K562 (cell line): ENCODE results near the gene CRYBG3. TPM values are rescaled to one million over a fixed set of nuclear protein-coding genes. Genes with fewer than 3 reads are reported as not detected.

Experiments used
- CBX3 ChIP-seq, 2 experiments: IDR thresholded peaks; 1 replicate in 1 of 2; 2 replicates in 1 of 2; pipeline ENCODE4 v1.6.1; 2012; ENCODE audit warnings: inconsistent platforms in 2 of 2, low read length in 2 of 2, borderline replicate concordance in 1 of 2, control low read depth in 1 of 2
- CLOCK ChIP-seq: fragments of 250-450 bp; sonication (Bioruptor Pico); IDR thresholded peaks from 2 replicates; pipeline ENCODE4 v1.4.0; 2020; ENCODE audit warnings: mild to moderate bottlenecking, moderate library complexity, borderline replicate concordance
- CREB3 ChIP-seq: fragments of 450-650 bp; conservative IDR thresholded peaks from 2 replicates; pipeline ENCODE4 v1.6.1; 2016; ENCODE audit warnings: missing genetic modification characterization, low read depth, mild to moderate bottlenecking, missing compliant biosample characterization, moderate library complexity
- ELF1 ChIP-seq: fragments of 200-800 bp; sonication (Bioruptor generic); IDR thresholded peaks from 2 replicates; pipeline ENCODE4 v1.6.1; 2016; ENCODE audit warnings: missing genetic modification characterization, missing compliant biosample characterization
- GATA2 ChIP-seq: sonication (generic); formaldehyde crosslinking; IDR thresholded peaks from 2 replicates; pipeline ENCODE4 v1.4.0; 2020; ENCODE audit warnings: mild to moderate bottlenecking, missing genetic modification reagents
- GTF2F1 ChIP-seq: IDR thresholded peaks from 2 replicates; pipeline ENCODE4 v1.6.1; 2011; ENCODE audit warnings: low read depth, low read length, improper control_type of control experiment
- IRF2 ChIP-seq: sonication (generic); formaldehyde crosslinking; IDR thresholded peaks from 2 replicates; pipeline ENCODE4 v1.8.1; 2022; ENCODE audit warnings: mild to moderate bottlenecking, missing genetic modification reagents
- MEIS2 ChIP-seq: fragments of 450-650 bp; IDR thresholded peaks from 2 replicates; pipeline ENCODE4 v1.6.1; 2014; ENCODE audit warnings: mild to moderate bottlenecking; ENCODE audit not compliant: partially characterized antibody
- NCOA4 ChIP-seq: fragments of 450-650 bp; IDR thresholded peaks from 2 replicates; pipeline ENCODE4 v1.6.1; 2018; ENCODE audit warnings: mild to moderate bottlenecking; ENCODE audit not compliant: partially characterized antibody
- TAL1 ChIP-seq: fragments of 450-650 bp; IDR thresholded peaks from 2 replicates; pipeline ENCODE4 v1.6.1; 2016; ENCODE audit warnings: mild to moderate bottlenecking
- TBL1XR1 ChIP-seq, 2 experiments: IDR thresholded peaks; 2 replicates each; pipeline ENCODE4 v1.6.1; 2012; ENCODE audit warnings: improper control_type of control experiment in 2 of 2, low read length in 2 of 2, mild to moderate bottlenecking in 1 of 2
- TCF7L2 ChIP-seq: fragments of 150-350 bp; IDR thresholded peaks from 2 replicates; pipeline ENCODE4 v1.6.1; 2016; ENCODE audit warnings: low read depth, mild to moderate bottlenecking, low read length, moderate library complexity
- THRAP3 ChIP-seq: fragments of 450-650 bp; IDR thresholded peaks from 2 replicates; pipeline ENCODE4 v1.6.1; 2016; ENCODE audit warnings: mild to moderate bottlenecking, inconsistent platforms, borderline replicate concordance
- XRCC4 ChIP-seq: IDR thresholded peaks from one replicate; pipeline ENCODE4 v1.6.1; 2011; ENCODE audit not compliant: insufficient read depth, insufficient read length; ENCODE audit errors: extremely low read depth
- ZNF398 ChIP-seq: fragments of 250-450 bp; sonication (Bioruptor Pico); IDR thresholded peaks from 2 replicates; pipeline ENCODE4 v1.8.0; 2021; ENCODE audit warnings: moderate library complexity, mild to moderate bottlenecking, inconsistent platforms
- ZNF41 ChIP-seq: fragments of 250-450 bp; sonication (Bioruptor Pico); conservative IDR thresholded peaks from 2 replicates; pipeline ENCODE4 v1.4.0; 2020; ENCODE audit warnings: mild to moderate bottlenecking
- ZNF507 ChIP-seq: conservative IDR thresholded peaks from 2 replicates; pipeline ENCODE4 v1.6.1; 2017; ENCODE audit warnings: missing genetic modification characterization, missing compliant biosample characterization
- polyA plus RNA-seq, 8 experiments: library from polyadenylated mRNA; depleted of rRNA in 4 of 8; stranded (reverse) in 5 of 8; unstranded in 3 of 8; fragments of >200 nt; fragmentation: Nextera tagmentation in 2 of 8; fragmentation: Illumina TruSeq in 1 of 8; extraction: Ambion mirVana in 2 of 8; extraction: Trizol in 1 of 8; gene quantifications; 2 replicates each; pipeline versions ENCODE4 v1.2.1 to v1.2.3, GENCODE V29; 2011 to 2014; ENCODE audit warnings: inconsistent platforms in 1 of 8, missing spikeins in 1 of 8
- total RNA-seq, 7 experiments: library from RNA; depleted of rRNA in 6 of 7; stranded (reverse); fragments of >200 nt in 6 of 7; fragmentation: Illumina TruSeq in 2 of 7; extraction: Trizol in 2 of 7; gene quantifications; 2 replicates each; pipeline versions ENCODE4 v1.2.1 to v1.2.3, GENCODE V29; 2011 to 2021; ENCODE audit warnings: low replicate concordance in 1 of 7
- TF ChIP-seq, protein P1 (sequence below): sonication (generic); IDR thresholded peaks from 2 replicates; pipeline ENCODE4 v1.6.1; 2016
- TF ChIP-seq, protein P2 (sequence below): sonication (generic); formaldehyde crosslinking; IDR thresholded peaks from 2 replicates; pipeline ENCODE4 v1.8.1; 2022; ENCODE audit warnings: missing genetic modification reagents
- TF ChIP-seq, protein P3 (sequence below): fragments of 450-650 bp; formaldehyde crosslinking; IDR thresholded peaks from 2 replicates; pipeline ENCODE4 v1.4.0; 2020; ENCODE audit warnings: mild to moderate bottlenecking, moderate library complexity

Gene CRYBG3
- total and polyA plus RNA-seq, 9 of the 15 experiments (the other 6 are each of a cell fraction or from before 2014, with no cell fraction given): 0.08 to 0.72 (median 0.18) TPM

- TF ChIP-seq MEIS2 (peak; percentile 93), GTF2F1 (no peak), CREB3 (tag) (no peak), CBX3 (IDR thresholded peaks at IDR 0.05; ENCODE audit: borderline replicate concordance in 1 of 2, low read length in 2 of 2) (no peak), ZNF41 (CRISPR knock-in tag) (no peak), GATA2 (peak; percentile 82), TCF7L2 (no peak), CLOCK (CRISPR knock-in tag) (no peak), ZNF398 (CRISPR knock-in tag) (no peak), XRCC4 (no peak), ZNF507 (tag) (no peak), NCOA4 (no peak), TAL1 (peak; percentile 84), ELF1 (tag) (peak; percentile 40; the same call in 1 of the 2 replicates), IRF2 (no peak), TBL1XR1 (IDR thresholded peaks at IDR 0.05; ENCODE audit: low read length in 2 of 2) (peak in 1 of 2 experiments; percentile 58; a peak in 1 of 4 replicates), THRAP3 (no peak)
- TF ChIP-seq, protein P1, sequence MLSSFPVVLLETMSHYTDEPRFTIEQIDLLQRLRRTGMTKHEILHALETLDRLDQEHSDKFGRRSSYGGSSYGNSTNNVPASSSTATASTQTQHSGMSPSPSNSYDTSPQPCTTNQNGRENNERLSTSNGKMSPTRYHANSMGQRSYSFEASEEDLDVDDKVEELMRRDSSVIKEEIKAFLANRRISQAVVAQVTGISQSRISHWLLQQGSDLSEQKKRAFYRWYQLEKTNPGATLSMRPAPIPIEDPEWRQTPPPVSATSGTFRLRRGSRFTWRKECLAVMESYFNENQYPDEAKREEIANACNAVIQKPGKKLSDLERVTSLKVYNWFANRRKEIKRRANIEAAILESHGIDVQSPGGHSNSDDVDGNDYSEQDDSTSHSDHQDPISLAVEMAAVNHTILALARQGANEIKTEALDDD: peak; percentile 26; the same call in 1 of the 2 replicates
- TF ChIP-seq, protein P2, sequence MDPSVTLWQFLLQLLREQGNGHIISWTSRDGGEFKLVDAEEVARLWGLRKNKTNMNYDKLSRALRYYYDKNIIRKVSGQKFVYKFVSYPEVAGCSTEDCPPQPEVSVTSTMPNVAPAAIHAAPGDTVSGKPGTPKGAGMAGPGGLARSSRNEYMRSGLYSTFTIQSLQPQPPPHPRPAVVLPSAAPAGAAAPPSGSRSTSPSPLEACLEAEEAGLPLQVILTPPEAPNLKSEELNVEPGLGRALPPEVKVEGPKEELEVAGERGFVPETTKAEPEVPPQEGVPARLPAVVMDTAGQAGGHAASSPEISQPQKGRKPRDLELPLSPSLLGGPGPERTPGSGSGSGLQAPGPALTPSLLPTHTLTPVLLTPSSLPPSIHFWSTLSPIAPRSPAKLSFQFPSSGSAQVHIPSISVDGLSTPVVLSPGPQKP (CRISPR knock-in tag): no peak
- TF ChIP-seq, protein P3, sequence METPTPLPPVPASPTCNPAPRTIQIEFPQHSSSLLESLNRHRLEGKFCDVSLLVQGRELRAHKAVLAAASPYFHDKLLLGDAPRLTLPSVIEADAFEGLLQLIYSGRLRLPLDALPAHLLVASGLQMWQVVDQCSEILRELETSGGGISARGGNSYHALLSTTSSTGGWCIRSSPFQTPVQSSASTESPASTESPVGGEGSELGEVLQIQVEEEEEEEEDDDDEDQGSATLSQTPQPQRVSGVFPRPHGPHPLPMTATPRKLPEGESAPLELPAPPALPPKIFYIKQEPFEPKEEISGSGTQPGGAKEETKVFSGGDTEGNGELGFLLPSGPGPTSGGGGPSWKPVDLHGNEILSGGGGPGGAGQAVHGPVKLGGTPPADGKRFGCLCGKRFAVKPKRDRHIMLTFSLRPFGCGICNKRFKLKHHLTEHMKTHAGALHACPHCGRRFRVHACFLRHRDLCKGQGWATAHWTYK (CRISPR knock-in tag): no peak
These were observed 89.1 kb downstream of the CRYBG3 start (continued) for GRCh38 chr3:97910931-97911351.
